Measurements from ENCODE around the gene SYNGR2.

Gene SYNGR2

GRCh38 chr17:78206298-78206697 is 37.9 kb downstream of the SYNGR2 start:
- no peak for DNase-seq

- no peak for DNase-seq
Measured at GRCh38 chr17:78208486-78208885, 40.1 kb downstream of the SYNGR2 start.

- no peak for DNase-seq
Measured at GRCh38 chr17:78210111-78210510, 41.7 kb downstream of the SYNGR2 start.

- no peak for DNase-seq
Measured at GRCh38 chr17:78211032-78211431, 42.7 kb downstream of the SYNGR2 start.

- peak; percentile 65 for DNase-seq
Measured at GRCh38 chr17:78214016-78214705, 45.8 kb downstream of the SYNGR2 start, which contains the start of gene BIRC5. Gene BIRC5, plus strand, starts transcription at chr17:78214253. Its CDS starts 64 bp downstream, at chr17:78214317.

- DNase-seq = no peak
Measured at GRCh38 chr17:78214706-78215061, 46.3 kb downstream of the SYNGR2 start.

- DNase-seq = no peak
Measured at GRCh38 chr17:78219396-78220150, 51.2 kb downstream of the SYNGR2 start.
